Gastroesophageal sphincter (tissue), 4 donors: ENCODE measurements around the gene MOV10L1. TPM values are rescaled to one million over a fixed set of nuclear protein-coding genes. Genes with fewer than 3 reads are reported as not detected.

ENCODE experiments used
- ATAC-seq: fragments of 150-250 bp; one replicate; pipeline ENCODE4 v1.9.1; 2016; ENCODE audit warnings: mild to moderate bottlenecking, moderate library complexity
- H3K27ac ChIP-seq, 4 donors: fragments of 200-600 bp; sonication (generic) in 3 of 4; 1 replicate in 3 of 4; 2 replicates in 1 of 4; pipeline ENCODE4 v1.5.1; 2016 to 2019
- H3K27me3 ChIP-seq: fragments of 200-600 bp; sonication (generic); one replicate; pipeline ENCODE4 v1.5.1; 2019
- H3K36me3 ChIP-seq, 2 donors: fragments of 200-600 bp; sonication (generic); one replicate each; pipeline ENCODE4 v1.5.1; 2019; ENCODE audit warnings: control low read depth in 1 of 2
- H3K4me1 ChIP-seq, 3 donors: fragments of 200-600 bp; sonication (generic); 1 replicate in 2 of 3; 2 replicates in 1 of 3; pipeline ENCODE4 v1.5.1; 2016 to 2019; ENCODE audit warnings: control low read depth in 2 of 3
- H3K4me3 ChIP-seq, 2 donors: fragments of 200-600 bp; sonication (generic); one replicate each; pipeline ENCODE4 v1.5.1; 2019; ENCODE audit warnings: mild to moderate bottlenecking in 1 of 2, moderate library complexity in 1 of 2
- H3K9me3 ChIP-seq, 3 donors: fragments of 200-600 bp; sonication (generic); one replicate each; pipeline ENCODE4 v1.5.1; 2017 to 2019; ENCODE audit warnings: control low read depth in 2 of 3
- CTCF ChIP-seq, 4 experiments: fragments of 200-600 bp in 2 of 4; fragments of 450-650 bp in 2 of 4; sonication (generic) in 1 of 4; IDR thresholded peaks; one replicate each; pipeline ENCODE4 v1.5.1; 2017 to 2019; ENCODE audit warnings: antibody characterized with exemption in 4 of 4, mild to moderate bottlenecking in 2 of 4, moderate library complexity in 2 of 4
- EP300 ChIP-seq: sonication (generic); formaldehyde crosslinking; IDR thresholded peaks from one replicate; pipeline ENCODE4 v1.6.1; 2017; ENCODE audit warnings: antibody characterized with exemption, mild to moderate bottlenecking
- POLR2A ChIP-seq, 2 donors: fragments of 450-650 bp; IDR thresholded peaks; one replicate each; pipeline ENCODE4 v1.6.1; 2017; ENCODE audit warnings: antibody characterized with exemption in 2 of 2, mild to moderate bottlenecking in 2 of 2, moderate library complexity in 1 of 2
- POLR2AphosphoS5 ChIP-seq: sonication (generic); formaldehyde crosslinking; IDR thresholded peaks from one replicate; pipeline ENCODE4 v1.6.1; 2017; ENCODE audit warnings: antibody characterized with exemption
- WGBS, 2 donors: methylation state at CpG; one replicate each; pipeline ENCODE4 v1.1.5; 2018; ENCODE audit warnings: low coverage in 1 of 2; 5-methylcytosine and 5-hydroxymethylcytosine counted together
- total RNA-seq, 4 donors: library from RNA; depleted of rRNA; stranded (reverse); fragments of >200 nt; gene quantifications; one replicate each; pipeline ENCODE4 v1.1.0, GENCODE V29; 2016

The MOV10L1 gene
- total RNA-seq, 4 donors from 2014 or later = 0.78 TPM; not detected in 3

GRCh38 chr22:50119768-50120251, 30.0 kb downstream of the MOV10L1 start:
- H3K27me3 ChIP-seq = peaks cover 28% of the 10 kb centered on the region
- no peaks in the 10 kb centered on the region for H3K36me3 ChIP-seq
- H3K9me3 ChIP-seq = peaks cover 0 to 21% (median 0%) of the 10 kb centered on the region in 3 donors
- TF ChIP-seq CTCF (IDR thresholded peaks at IDR 0.05) = no peak
- no peak for TF ChIP-seq POLR2A (IDR thresholded peaks at IDR 0.05)
- TF ChIP-seq POLR2AphosphoS5 = no peak
- no peak for TF ChIP-seq EP300
- WGBS, 2 donors = 40% methylated on average over 5 of the region's 6 CpGs; no CpG with 5 or more reads in 1 of the 2 donors
- H3K4me1 ChIP-seq = peaks cover 0 to 2% (median 0%) of the 10 kb centered on the region in 3 donors
- no peak overlapping the region for H3K4me3 ChIP-seq
- no peak overlapping the region for H3K27ac ChIP-seq
- no peak for ATAC-seq

- H3K27ac ChIP-seq = no peak overlapping the region
- WGBS, 2 donors = 60% methylated on average over 5 of the region's 11 CpGs; no CpG with 5 or more reads in 1 of the 2 donors
- no peaks in the 10 kb centered on the region for H3K4me1 ChIP-seq
- no peaks in the 10 kb centered on the region for H3K36me3 ChIP-seq
- no peak for TF ChIP-seq POLR2AphosphoS5
- no peak for TF ChIP-seq EP300
- TF ChIP-seq POLR2A (IDR thresholded peaks at IDR 0.05) = no peak
- no peak for TF ChIP-seq CTCF (IDR thresholded peaks at IDR 0.05)
- peaks cover 0 to 21% (median 0%) of the 10 kb centered on the region in 3 donors for H3K9me3 ChIP-seq
- no peak overlapping the region for H3K4me3 ChIP-seq
- no peak for ATAC-seq
- peaks cover 20% of the 10 kb centered on the region for H3K27me3 ChIP-seq
These were observed 31.5 kb downstream of the MOV10L1 start for GRCh38 chr22:50121202-50121740.

- Histone ChIP-seq H3K9me3 (peaks cover 0 to 21% (median 0%) of the 10 kb centered on the region in 3 donors), H3K36me3 (no peaks in the 10 kb centered on the region), H3K27me3 (peaks cover 17% of the 10 kb centered on the region), H3K4me1 (no peaks in the 10 kb centered on the region), H3K4me3 (no peak overlapping the region), H3K27ac (no peak overlapping the region)
- WGBS, 2 donors = 70 to 87% methylated on average over 4 of the region's 4 CpGs
- TF ChIP-seq EP300 (no peak), POLR2A (IDR thresholded peaks at IDR 0.05) (no peak), POLR2AphosphoS5 (no peak), CTCF (IDR thresholded peaks at IDR 0.05) (no peak)
- no peak for ATAC-seq
These were observed 33.3 kb downstream of the MOV10L1 start for GRCh38 chr22:50123119-50123518.

- 83% methylated on average over 1 of the region's 9 CpGs; no CpG with 5 or more reads in 1 of the 2 donors for WGBS, 2 donors
- Histone ChIP-seq H3K4me3 (no peak overlapping the region), H3K27me3 (peaks cover 13% of the 10 kb centered on the region), H3K9me3 (peaks cover 0 to 21% (median 0%) of the 10 kb centered on the region in 3 donors), H3K4me1 (no peaks in the 10 kb centered on the region), H3K27ac (no peak overlapping the region), H3K36me3 (no peaks in the 10 kb centered on the region)
- no peak for TF ChIP-seq POLR2AphosphoS5
- no peak for TF ChIP-seq CTCF (IDR thresholded peaks at IDR 0.05)
- no peak for TF ChIP-seq EP300
- no peak for TF ChIP-seq POLR2A (IDR thresholded peaks at IDR 0.05)
- ATAC-seq = no peak
These were observed 35.2 kb downstream of the MOV10L1 start for GRCh38 chr22:50125029-50125428.

GRCh38 chr22:50129121-50129736, 39.4 kb downstream of the MOV10L1 start:
- no peak for TF ChIP-seq POLR2AphosphoS5
- TF ChIP-seq CTCF (IDR thresholded peaks at IDR 0.05) = no peak
- peaks cover 15% of the 10 kb centered on the region for H3K27me3 ChIP-seq
- WGBS, 2 donors = 84 to 90% methylated on average over 6 to 10 of the region's 10 CpGs
- no peaks in the 10 kb centered on the region for H3K4me1 ChIP-seq
- no peak overlapping the region for H3K27ac ChIP-seq
- H3K36me3 ChIP-seq = no peaks in the 10 kb centered on the region
- no peak overlapping the region for H3K4me3 ChIP-seq
- ATAC-seq = no peak
- H3K9me3 ChIP-seq = no peaks in the 10 kb centered on the region
